ENCODE measurements around the gene FHIP2A.

GRCh38 chr10:114851336-114851735 lies 29.8 kb downstream of the FHIP2A start:
- TF ChIP-seq CTCF (IDR thresholded peaks at IDR 0.05 in 4 of 5, conservative IDR thresholded peaks at IDR 0.05 in 1 of 5) (no peak), POLR2A (IDR thresholded peaks at IDR 0.05) (no peak)
